HUES6 (cell line): ENCODE data around the gene DUS2.
"Not testable (repeated sequence)": the region's sequence is repeated elsewhere in the genome, so short reads cannot be mapped to it uniquely, and the experiment has no call there.

Experiments used
- H3K27ac ChIP-seq: 2 replicates; pipeline ENCODE4 v1.7.0; 2013; ENCODE audit warnings: low read depth, mild to moderate bottlenecking, low read length, inconsistent platforms
- H3K27me3 ChIP-seq: 2 replicates; pipeline ENCODE4 v1.6.1; 2013; ENCODE audit warnings: low read length; ENCODE audit not compliant: control insufficient read depth, insufficient read depth
- H3K36me3 ChIP-seq: 2 replicates; pipeline ENCODE4 v1.6.1; 2013; ENCODE audit warnings: low read length; ENCODE audit not compliant: control insufficient read depth, insufficient read depth
- H3K4me1 ChIP-seq: 2 replicates; pipeline ENCODE4 v1.6.1; 2013; ENCODE audit warnings: low read length; ENCODE audit not compliant: control insufficient read depth, insufficient read depth
- H3K4me3 ChIP-seq: 2 replicates; pipeline ENCODE4 v1.5.1; 2013; ENCODE audit warnings: low read depth, low read length
- H3K9ac ChIP-seq: one replicate; pipeline ENCODE4 v1.6.1; 2013; ENCODE audit warnings: mild to moderate bottlenecking, low read length
- H3K9me3 ChIP-seq: 2 replicates; pipeline ENCODE4 v1.6.1; 2013; ENCODE audit warnings: low read depth, low read length; ENCODE audit not compliant: control insufficient read depth, insufficient read depth

Gene DUS2

GRCh38 chr16:68022278-68022727 is 781 bp upstream of the DUS2 start:
- H3K27ac ChIP-seq: peak overlapping the region; percentile 92
- H3K27me3 ChIP-seq: no peaks in the 10 kb centered on the region
- H3K36me3 ChIP-seq: peaks cover 18% of the 10 kb centered on the region
- H3K4me3 ChIP-seq: peak overlapping the region; percentile 87
- no peaks in the 10 kb centered on the region for H3K4me1 ChIP-seq
- H3K9ac ChIP-seq: peak overlapping the region; percentile 84
- H3K9me3 ChIP-seq: no peaks in the 10 kb centered on the region

DNA sequence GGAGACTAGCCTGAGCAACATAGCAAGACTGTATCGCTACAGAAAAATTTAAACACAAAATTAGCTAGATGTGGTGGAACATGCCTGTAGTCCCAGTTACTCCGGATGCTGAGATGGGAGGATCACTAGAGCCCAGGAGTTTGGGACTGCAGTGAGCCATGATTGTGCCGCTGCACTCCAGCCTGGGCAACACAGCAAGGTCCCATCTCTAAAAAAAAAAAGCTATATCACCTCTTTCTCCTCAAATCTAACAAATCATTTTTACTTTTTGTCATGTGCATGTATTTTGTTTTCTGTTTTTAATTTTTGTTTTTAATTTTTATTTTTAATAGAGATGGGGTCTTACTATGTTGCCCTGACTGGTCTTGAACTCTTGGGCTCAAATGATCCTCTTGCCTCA is 5.9 kb downstream of the DUS2 start:
- H3K9ac ChIP-seq: no peak overlapping the region
- no peak overlapping the region for H3K27ac ChIP-seq
- H3K4me3 ChIP-seq: no peak overlapping the region
- H3K27me3 ChIP-seq: no peaks in the 10 kb centered on the region
- peaks cover 19% of the 10 kb centered on the region for H3K36me3 ChIP-seq
- H3K4me1 ChIP-seq: no peaks in the 10 kb centered on the region
- H3K9me3 ChIP-seq: no peaks in the 10 kb centered on the region

GRCh38 chr16:68030108-68030507 is 7.0 kb downstream of the DUS2 start:
- H3K27me3 ChIP-seq, H3K4me3 ChIP-seq, H3K27ac ChIP-seq, H3K9me3 ChIP-seq, H3K4me1 ChIP-seq, H3K9ac ChIP-seq: not testable (repeated sequence)
- H3K36me3 ChIP-seq: peaks cover 20% of the 10 kb centered on the region

DNA sequence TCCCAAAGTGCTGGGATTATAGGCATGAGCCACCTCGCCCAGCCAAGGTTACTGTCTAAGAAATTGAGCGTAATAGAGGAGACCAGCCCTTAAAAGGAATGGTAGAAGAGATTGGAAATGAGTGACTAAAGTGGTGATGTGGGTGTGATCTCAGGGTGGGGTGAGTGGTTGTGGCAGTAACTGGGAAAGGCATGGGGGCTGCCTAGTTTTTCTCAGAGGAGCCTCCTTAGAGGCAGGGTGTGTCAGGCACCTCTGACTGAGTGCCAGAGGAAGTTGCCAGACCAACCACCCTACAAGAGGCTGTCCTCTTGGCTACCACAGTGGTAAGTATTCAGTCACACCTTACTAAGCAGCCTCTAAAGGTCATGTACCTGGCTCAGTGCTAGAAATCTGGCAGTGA is 8.9 kb downstream of the DUS2 start:
- H3K9ac ChIP-seq: no peak overlapping the region
- H3K9me3 ChIP-seq: no peaks in the 10 kb centered on the region
- H3K27ac ChIP-seq: no peak overlapping the region
- H3K27me3 ChIP-seq: no peaks in the 10 kb centered on the region
- peaks cover 15% of the 10 kb centered on the region for H3K36me3 ChIP-seq
- no peak overlapping the region for H3K4me3 ChIP-seq
- no peaks in the 10 kb centered on the region for H3K4me1 ChIP-seq

DNA sequence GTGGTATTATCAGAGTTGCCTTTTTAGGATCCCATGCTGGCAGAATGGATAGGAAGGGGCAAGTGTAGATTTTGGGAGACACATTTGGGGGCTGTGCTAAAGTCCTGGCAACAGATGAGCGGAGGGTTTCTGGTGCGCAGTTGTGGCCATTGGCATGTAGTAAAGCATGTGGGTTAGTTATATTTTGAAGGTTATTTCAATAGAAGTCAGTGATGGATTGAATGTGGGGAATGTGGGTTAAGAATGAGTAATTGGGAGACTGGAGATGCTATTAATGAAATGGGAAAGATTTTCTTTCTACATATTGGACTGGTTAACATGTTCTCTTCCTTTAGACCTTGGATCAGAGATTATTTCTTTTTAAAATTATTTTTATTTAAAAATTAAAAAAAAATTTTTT is 10.0 kb downstream of the DUS2 start:
- Histone ChIP-seq H3K36me3 (peaks cover 10% of the 10 kb centered on the region), H3K4me1 (no peaks in the 10 kb centered on the region)

GRCh38 chr16:68035227-68035626 is 12.1 kb downstream of the DUS2 start:
- Histone ChIP-seq H3K9ac (no peak overlapping the region), H3K4me1 (no peaks in the 10 kb centered on the region), H3K36me3 (peaks cover 12% of the 10 kb centered on the region), H3K27ac (no peak overlapping the region), H3K4me3 (no peak overlapping the region), H3K27me3 (no peaks in the 10 kb centered on the region), H3K9me3 (no peaks in the 10 kb centered on the region)

More for the DNA sequence above, 10.0 kb downstream of the DUS2 start:
- Histone ChIP-seq H3K9me3 (no peaks in the 10 kb centered on the region), H3K27ac (no peak overlapping the region), H3K9ac (no peak overlapping the region), H3K27me3 (no peaks in the 10 kb centered on the region), H3K4me3 (no peak overlapping the region)

- no peak overlapping the region for H3K27ac ChIP-seq
- no peak overlapping the region for H3K4me3 ChIP-seq
- no peaks in the 10 kb centered on the region for H3K4me1 ChIP-seq
- H3K9me3 ChIP-seq: no peaks in the 10 kb centered on the region
- H3K9ac ChIP-seq: no peak overlapping the region
- H3K27me3 ChIP-seq: no peaks in the 10 kb centered on the region
- H3K36me3 ChIP-seq: peaks cover 19% of the 10 kb centered on the region
Observed at GRCh38 chr16:68037841-68038597, 14.9 kb downstream of the DUS2 start.

- Histone ChIP-seq H3K9ac (no peak overlapping the region), H3K9me3 (no peaks in the 10 kb centered on the region), H3K4me3 (no peak overlapping the region), H3K36me3 (peaks cover 17% of the 10 kb centered on the region), H3K27ac (no peak overlapping the region), H3K27me3 (no peaks in the 10 kb centered on the region), H3K4me1 (no peaks in the 10 kb centered on the region)
Observed at GRCh38 chr16:68040506-68041288, 17.6 kb downstream of the DUS2 start.

- H3K27me3 ChIP-seq: no peaks in the 10 kb centered on the region
- no peak overlapping the region for H3K9ac ChIP-seq
- no peak overlapping the region for H3K27ac ChIP-seq
- H3K4me1 ChIP-seq: no peaks in the 10 kb centered on the region
- H3K9me3 ChIP-seq: no peaks in the 10 kb centered on the region
- no peak overlapping the region for H3K4me3 ChIP-seq
- peaks cover 21% of the 10 kb centered on the region for H3K36me3 ChIP-seq
Observed at GRCh38 chr16:68041783-68042182, 18.7 kb downstream of the DUS2 start.

- Histone ChIP-seq H3K27me3 (no peaks in the 10 kb centered on the region), H3K9me3 (no peaks in the 10 kb centered on the region), H3K4me3 (no peak overlapping the region), H3K4me1 (no peaks in the 10 kb centered on the region), H3K9ac (no peak overlapping the region), H3K36me3 (peaks cover 30% of the 10 kb centered on the region), H3K27ac (no peak overlapping the region)
Observed at GRCh38 chr16:68046106-68046505, 23.0 kb downstream of the DUS2 start.

- peaks cover 34% of the 10 kb centered on the region for H3K36me3 ChIP-seq
- no peaks in the 10 kb centered on the region for H3K9me3 ChIP-seq
- no peaks in the 10 kb centered on the region for H3K4me1 ChIP-seq
- no peaks in the 10 kb centered on the region for H3K27me3 ChIP-seq
- H3K9ac ChIP-seq: no peak overlapping the region
- no peak overlapping the region for H3K27ac ChIP-seq
- H3K4me3 ChIP-seq: no peak overlapping the region
Observed at GRCh38 chr16:68047987-68048386, 24.9 kb downstream of the DUS2 start.
